ENCODE measurements around the gene YAF2. TPM values are rescaled to one million over a fixed set of nuclear protein-coding genes. Genes with fewer than 3 reads are reported as not detected.
A peak's percentile ranks its signal among the peaks of the same experiment; 100 is the strongest.
"Not testable (repeated sequence)": the region's sequence is repeated elsewhere in the genome, so short reads cannot be mapped to it uniquely, and the experiment has no call there.

YAF2 gene
- total and polyA plus RNA-seq, 2 experiments from 2014 or later, result 15.3 to 35.5 TPM

- Histone ChIP-seq H3K4me3 (no peak overlapping the region), H3K27ac (no peak overlapping the region), H3K79me2 (no peaks in the 10 kb centered on the region), H3K4me1 (ENCODE audit: insufficient read depth) (no peaks in the 10 kb centered on the region), H3K27me3 (no peaks in the 10 kb centered on the region), H3K9me3 (ENCODE audit: low read depth) (no peaks in the 10 kb centered on the region), H3K4me2 (no peak overlapping the region), H3K36me3 (replicated peaks; ENCODE audit: insufficient read depth, low read depth) (no peaks in the 10 kb centered on the region), H3K9me2 (replicated peaks; ENCODE audit: insufficient read depth) (no peaks in the 10 kb centered on the region), H4K20me1 (ENCODE audit: insufficient read depth, poor library complexity, severe bottlenecking) (no peaks in the 10 kb centered on the region), H2AFZ (no peak overlapping the region)
- DNase-seq (ENCODE audit: low spot score), result no peak
- TF ChIP-seq EZH2phosphoT487 (IDR thresholded peaks at IDR 0.05; ENCODE audit: low read depth, severe bottlenecking, unreplicated experiment) (no peak), EZH2 (IDR thresholded peaks at IDR 0.05; ENCODE audit: borderline replicate concordance) (no peak), CTCF (IDR thresholded peaks at IDR 0.05; ENCODE audit: poor library complexity) (no peak)
These were observed 47.7 kb downstream of the YAF2 start for GRCh38 chr12:42190376-42190775.

- not testable (repeated sequence) for H3K4me1 ChIP-seq (ENCODE audit: insufficient read depth); H3K4me2 ChIP-seq; H3K9me2 ChIP-seq (replicated peaks; ENCODE audit: insufficient read depth); H3K27ac ChIP-seq; H3K27me3 ChIP-seq; H4K20me1 ChIP-seq (ENCODE audit: insufficient read depth, poor library complexity, severe bottlenecking); H3K9me3 ChIP-seq (ENCODE audit: low read depth); H3K79me2 ChIP-seq; H2AFZ ChIP-seq; DNase-seq (ENCODE audit: low spot score); H3K4me3 ChIP-seq; H3K36me3 ChIP-seq (replicated peaks; ENCODE audit: insufficient read depth, low read depth)
- WGBS (ENCODE audit: low lambda C conversion rate, missing lambda C conversion rate), result 97% methylated on average over 3 of the region's 3 CpGs
These were observed 49.8 kb downstream of the YAF2 start for GRCh38 chr12:42188275-42188674.

GRCh38 chr12:42187799-42188198 is 50.2 kb downstream of the YAF2 start:
- Histone ChIP-seq H3K36me3 (replicated peaks; ENCODE audit: insufficient read depth, low read depth) (no peaks in the 10 kb centered on the region), H3K4me3 (no peak overlapping the region), H3K27ac (no peak overlapping the region), H3K27me3 (no peaks in the 10 kb centered on the region), H4K20me1 (ENCODE audit: insufficient read depth, poor library complexity, severe bottlenecking) (no peaks in the 10 kb centered on the region), H3K79me2 (peaks cover 3% of the 10 kb centered on the region), H3K9me2 (replicated peaks; ENCODE audit: insufficient read depth) (no peaks in the 10 kb centered on the region), H3K4me2 (no peak overlapping the region), H3K9me3 (ENCODE audit: low read depth) (no peaks in the 10 kb centered on the region), H2AFZ (no peak overlapping the region), H3K4me1 (ENCODE audit: insufficient read depth) (no peaks in the 10 kb centered on the region)
- DNase-seq (ENCODE audit: low spot score), result peak; percentile 14
- WGBS (ENCODE audit: low lambda C conversion rate, missing lambda C conversion rate), result 77% methylated on average over 2 of the region's 2 CpGs
- no peak for TF ChIP-seq CTCF (IDR thresholded peaks at IDR 0.05; ENCODE audit: poor library complexity)
- no peak for TF ChIP-seq EZH2phosphoT487 (IDR thresholded peaks at IDR 0.05; ENCODE audit: low read depth, severe bottlenecking, unreplicated experiment)
- no peak for TF ChIP-seq EZH2 (IDR thresholded peaks at IDR 0.05; ENCODE audit: borderline replicate concordance)

GRCh38 chr12:42186793-42187192 is 51.3 kb downstream of the YAF2 start:
- no peak overlapping the region for H3K27ac ChIP-seq
- TF ChIP-seq CTCF (IDR thresholded peaks at IDR 0.05; ENCODE audit: poor library complexity) (no peak), EZH2phosphoT487 (IDR thresholded peaks at IDR 0.05; ENCODE audit: low read depth, severe bottlenecking, unreplicated experiment) (no peak), EZH2 (IDR thresholded peaks at IDR 0.05; ENCODE audit: borderline replicate concordance) (no peak)
- no peak overlapping the region for H3K4me2 ChIP-seq
- no peaks in the 10 kb centered on the region for H3K9me2 ChIP-seq (replicated peaks; ENCODE audit: insufficient read depth)
- no peaks in the 10 kb centered on the region for H3K4me1 ChIP-seq (ENCODE audit: insufficient read depth)
- H3K79me2 ChIP-seq, result peaks cover 3% of the 10 kb centered on the region
- no peak overlapping the region for H3K4me3 ChIP-seq
- H3K9me3 ChIP-seq (ENCODE audit: low read depth), result no peaks in the 10 kb centered on the region
- H4K20me1 ChIP-seq (ENCODE audit: insufficient read depth, poor library complexity, severe bottlenecking), result no peaks in the 10 kb centered on the region
- H2AFZ ChIP-seq, result no peak overlapping the region
- 92% methylated on average over 2 of the region's 2 CpGs for WGBS (ENCODE audit: low lambda C conversion rate, missing lambda C conversion rate)
- no peak for DNase-seq (ENCODE audit: low spot score)
- H3K27me3 ChIP-seq, result no peaks in the 10 kb centered on the region
- H3K36me3 ChIP-seq (replicated peaks; ENCODE audit: insufficient read depth, low read depth), result no peaks in the 10 kb centered on the region
